OCI-LY7 (cell line): ENCODE results near the gene LHX3. TPM values are rescaled to one million over a fixed set of nuclear protein-coding genes. Genes with fewer than 3 reads are reported as not detected.

Experiments
- BruUV-seq: library from RNA; stranded (reverse); fragments of 400-500 nt; replicated peaks from 2 replicates; lab custom pipeline; 2021; lab: Mats Ljungman, UMichigan
- CTCF ChIA-PET: fragments of 300-600 bp; sonication (Branson Sonifier 250); formaldehyde crosslinking; loops from one replicate; lab custom pipeline; 2022; ENCODE audit warnings: antibody characterized with exemption; ENCODE audit not compliant: unreplicated experiment; lab: Charles Lee
- POLR2A ChIA-PET: fragments of 300-600 bp; sonication (Branson Sonifier 250); formaldehyde crosslinking; loops from one replicate; lab custom pipeline; 2022; ENCODE audit warnings: antibody characterized with exemption; lab: Charles Lee
- DNase-seq: peaks from one replicate; pipeline ENCODE4 v3.0.0-alpha.2; 2015; ENCODE audit warnings: low spot score
- H2AFZ ChIP-seq: fragments of 200-600 bp; sonication (generic), shearing (Covaris generic); 2 replicates; pipeline ENCODE4 v1.6.1; 2014; ENCODE audit warnings: mild to moderate bottlenecking, antibody characterized with exemption, low read length, moderate library complexity
- H3K27ac ChIP-seq: fragments of 200-600 bp; sonication (generic); 2 replicates; pipeline ENCODE4 v1.5.1; 2014; ENCODE audit warnings: mixed run types, low read depth, mild to moderate bottlenecking, moderate library complexity, low read length, inconsistent platforms; ENCODE audit not compliant: poor library complexity, severe bottlenecking
- H3K36me3 ChIP-seq: fragments of 200-600 bp; sonication (generic); 2 replicates; pipeline ENCODE4 v1.6.1; 2014; ENCODE audit warnings: mild to moderate bottlenecking, antibody characterized with exemption, low read length, moderate library complexity, mixed read lengths; ENCODE audit not compliant: insufficient read depth
- H3K4me1 ChIP-seq: fragments of 200-600 bp; sonication (generic); 2 replicates; pipeline ENCODE4 v1.5.1; 2014; ENCODE audit warnings: mild to moderate bottlenecking, low read length; ENCODE audit not compliant: insufficient read depth, poor library complexity, severe bottlenecking
- H3K4me2 ChIP-seq: fragments of 200-600 bp; sonication (generic); 2 replicates; pipeline ENCODE4 v1.6.1; 2014; ENCODE audit warnings: mild to moderate bottlenecking, low read length
- H3K4me3 ChIP-seq: fragments of 200-600 bp; sonication (generic); 2 replicates; pipeline ENCODE4 v1.5.1; 2014; ENCODE audit warnings: mild to moderate bottlenecking, low read depth, low read length; ENCODE audit not compliant: poor library complexity, severe bottlenecking
- H3K79me2 ChIP-seq: fragments of 200-600 bp; sonication (generic); 2 replicates; pipeline ENCODE4 v1.6.1; 2016; ENCODE audit warnings: low read depth, mild to moderate bottlenecking, low read length, moderate library complexity, mixed read lengths; ENCODE audit not compliant: insufficient read depth
- H3K9me2 ChIP-seq: fragments of 200-600 bp; sonication (generic); 2 replicates; pipeline ENCODE4 v1.6.1; 2016; ENCODE audit warnings: mild to moderate bottlenecking, low read length, mixed read lengths; ENCODE audit not compliant: insufficient read depth
- H3K9me3 ChIP-seq: fragments of 200-600 bp; sonication (generic); 2 replicates; pipeline ENCODE4 v1.6.1; 2014; ENCODE audit warnings: mild to moderate bottlenecking, mixed run types, low read length, mixed read lengths
- H4K20me1 ChIP-seq: fragments of 200-600 bp; sonication (generic); 2 replicates; pipeline ENCODE4 v1.6.1; 2014; ENCODE audit warnings: mild to moderate bottlenecking, antibody characterized with exemption, low read length, moderate library complexity, mixed read lengths; ENCODE audit not compliant: insufficient read depth
- EZH2phosphoT487 ChIP-seq: fragments of 200-600 bp; sonication (generic); IDR thresholded peaks from 2 replicates; pipeline ENCODE4 v1.6.1; 2018; ENCODE audit warnings: low read depth, borderline replicate concordance, mild to moderate bottlenecking, mixed run types, antibody characterized with exemption, low read length, moderate library complexity, mixed read lengths
- intact Hi-C: fragments of 100-400 bp; cut with micrococcal nuclease; formaldehyde crosslinking; loops from one replicate; pipeline ENCODE4 v1.10.0; 2022; ENCODE audit not compliant: unreplicated experiment
- total RNA-seq, 2 experiments: library from RNA; depleted of rRNA in 1 of 2; stranded (reverse); fragments of >200 nt in 1 of 2; shearing (Covaris generic) in 1 of 2; gene quantifications; 2 replicates each; pipeline ENCODE4 v1.2.3, GENCODE V29; 2014 to 2022
- TF ChIP-seq, protein P1 (sequence below): fragments of 200-600 bp; sonication (generic); conservative IDR thresholded peaks from 2 replicates; pipeline ENCODE4 v1.5.1; 2014; ENCODE audit warnings: mild to moderate bottlenecking, antibody characterized with exemption, low read length, moderate library complexity, mixed read lengths

The LHX3 gene
- total RNA-seq, 2 experiments from 2014 or later, result 0.15 TPM; not detected in 1

DNA sequence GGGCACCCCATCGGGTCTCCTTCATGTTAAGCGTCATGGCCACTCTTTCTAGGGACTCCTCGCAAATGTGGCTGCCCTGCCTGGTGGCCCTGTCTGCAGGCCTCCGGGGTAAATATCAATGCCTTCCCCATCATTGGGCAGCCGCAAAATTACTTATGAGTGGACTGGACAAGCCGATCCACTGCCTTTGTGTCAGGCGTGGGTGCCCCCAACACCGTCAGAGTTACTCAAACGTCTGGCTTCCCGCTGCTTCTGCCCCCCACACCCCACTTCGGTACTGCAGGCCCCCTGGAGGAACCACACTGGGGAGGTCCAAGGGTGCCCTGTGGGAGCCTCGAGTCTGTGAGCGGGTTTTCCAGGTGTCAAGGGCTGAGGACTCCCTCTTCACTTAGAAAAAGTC, 3.8 kb downstream of the LHX3 start:
- ChIA-PET POLR2A (no interaction called here), CTCF (no interaction called here)
- Histone ChIP-seq H3K79me2 (no peaks in the 10 kb centered on the region), H2AFZ (no peak overlapping the region), H3K27ac (no peak overlapping the region), H3K9me2 (no peaks in the 10 kb centered on the region), H3K9me3 (no peaks in the 10 kb centered on the region), H3K4me2 (no peak overlapping the region), H3K36me3 (peaks cover 7% of the 10 kb centered on the region; the same call in 1 of the 2 replicates), H4K20me1 (peaks cover 4% of the 10 kb centered on the region; the same call in 1 of the 2 replicates), H3K4me3 (no peak overlapping the region), H3K4me1 (peaks cover 13% of the 10 kb centered on the region)
- intact Hi-C loops, result no loop called here
- no TSS peak for BruUV-seq
- no peak for DNase-seq
- TF ChIP-seq EZH2phosphoT487, result no peak

DNA sequence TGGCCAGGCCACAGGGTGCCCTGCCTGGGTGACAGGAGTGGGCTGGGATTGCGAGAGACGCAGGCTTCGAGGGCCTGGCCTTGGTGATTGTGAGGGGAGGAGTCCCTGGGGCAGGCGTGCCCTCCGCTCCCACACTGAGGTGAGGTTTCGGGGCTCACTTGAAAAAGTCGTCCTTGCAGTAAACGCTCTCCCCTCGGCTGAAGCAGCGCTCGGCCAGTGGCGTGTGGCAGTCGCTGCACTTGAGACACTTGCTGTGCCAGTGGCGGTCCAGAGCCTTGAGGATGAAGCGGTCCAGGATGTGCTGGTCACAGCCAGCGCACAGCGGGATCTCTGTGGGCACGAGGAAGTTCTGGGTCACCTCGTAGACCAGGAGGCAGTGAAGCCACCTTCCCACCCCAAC, 4.5 kb downstream of the LHX3 start:
- intact Hi-C loops, result no loop called here
- Histone ChIP-seq H3K4me1 (peaks cover 14% of the 10 kb centered on the region), H3K36me3 (no peaks in the 10 kb centered on the region), H4K20me1 (no peaks in the 10 kb centered on the region), H3K79me2 (no peaks in the 10 kb centered on the region), H3K9me2 (no peaks in the 10 kb centered on the region), H2AFZ (no peak overlapping the region), H3K27ac (no peak overlapping the region), H3K4me3 (no peak overlapping the region), H3K4me2 (no peak overlapping the region), H3K9me3 (no peaks in the 10 kb centered on the region)
- POLR2A ChIA-PET, result no interaction called here
- CTCF ChIA-PET, result no interaction called here
- TF ChIP-seq EZH2phosphoT487, result no peak
- TF ChIP-seq, protein P1, sequence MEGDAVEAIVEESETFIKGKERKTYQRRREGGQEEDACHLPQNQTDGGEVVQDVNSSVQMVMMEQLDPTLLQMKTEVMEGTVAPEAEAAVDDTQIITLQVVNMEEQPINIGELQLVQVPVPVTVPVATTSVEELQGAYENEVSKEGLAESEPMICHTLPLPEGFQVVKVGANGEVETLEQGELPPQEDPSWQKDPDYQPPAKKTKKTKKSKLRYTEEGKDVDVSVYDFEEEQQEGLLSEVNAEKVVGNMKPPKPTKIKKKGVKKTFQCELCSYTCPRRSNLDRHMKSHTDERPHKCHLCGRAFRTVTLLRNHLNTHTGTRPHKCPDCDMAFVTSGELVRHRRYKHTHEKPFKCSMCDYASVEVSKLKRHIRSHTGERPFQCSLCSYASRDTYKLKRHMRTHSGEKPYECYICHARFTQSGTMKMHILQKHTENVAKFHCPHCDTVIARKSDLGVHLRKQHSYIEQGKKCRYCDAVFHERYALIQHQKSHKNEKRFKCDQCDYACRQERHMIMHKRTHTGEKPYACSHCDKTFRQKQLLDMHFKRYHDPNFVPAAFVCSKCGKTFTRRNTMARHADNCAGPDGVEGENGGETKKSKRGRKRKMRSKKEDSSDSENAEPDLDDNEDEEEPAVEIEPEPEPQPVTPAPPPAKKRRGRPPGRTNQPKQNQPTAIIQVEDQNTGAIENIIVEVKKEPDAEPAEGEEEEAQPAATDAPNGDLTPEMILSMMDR, result no peak
- no peak for DNase-seq
- BruUV-seq, result no TSS peak

DNA sequence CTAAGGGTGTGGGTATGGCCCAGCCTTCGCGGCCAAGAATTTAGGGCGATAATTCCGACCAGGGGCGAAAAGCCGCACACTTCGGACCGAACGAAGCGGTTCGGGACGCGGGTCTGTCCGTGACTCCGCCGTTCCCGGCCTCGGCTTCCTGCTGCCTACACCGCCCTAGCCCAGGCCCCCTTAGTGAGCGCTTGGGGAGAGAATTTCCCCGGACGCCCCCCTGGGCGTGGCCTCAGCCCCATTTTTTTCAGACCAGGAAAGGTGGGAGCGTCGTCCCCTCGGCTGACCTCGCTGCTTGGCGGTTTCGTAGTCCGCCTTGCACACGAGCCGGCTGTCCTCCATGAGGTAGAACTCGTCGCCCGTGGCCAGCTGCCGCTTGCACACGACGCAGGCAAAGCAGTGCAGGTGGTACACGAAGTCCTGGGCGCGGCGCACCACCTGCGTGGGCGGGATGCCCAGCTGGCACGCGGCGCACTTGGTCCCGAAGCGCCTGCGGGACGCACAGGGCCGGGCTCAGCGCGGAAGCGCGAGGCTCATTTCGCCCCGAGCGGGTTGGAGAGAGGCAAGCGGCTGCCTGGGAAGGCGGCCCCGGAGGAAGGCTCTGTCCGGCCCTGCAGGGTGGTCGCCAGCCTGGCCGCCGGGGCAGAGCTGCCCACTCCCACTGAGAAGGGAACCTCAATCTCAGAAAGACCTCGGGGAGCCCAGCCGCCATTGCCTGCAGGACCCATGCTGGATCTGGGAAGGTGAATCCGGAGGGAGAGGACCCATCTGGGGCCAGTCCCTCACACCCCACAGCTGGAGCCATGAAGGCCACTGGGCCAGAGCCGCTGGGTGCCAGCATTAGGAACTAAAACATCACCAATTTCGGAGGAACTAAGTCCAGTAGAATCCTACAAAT, 5.3 kb downstream of the LHX3 start:
- Histone ChIP-seq H3K36me3 (no peaks in the 10 kb centered on the region), H3K4me2 (no peak overlapping the region), H3K9me3 (no peaks in the 10 kb centered on the region), H3K79me2 (no peaks in the 10 kb centered on the region), H3K9me2 (no peaks in the 10 kb centered on the region), H4K20me1 (no peaks in the 10 kb centered on the region), H3K4me1 (peaks cover 14% of the 10 kb centered on the region), H3K4me3 (no peak overlapping the region), H2AFZ (no peak overlapping the region), H3K27ac (no peak overlapping the region)
- intact Hi-C loops, result no loop called here
- POLR2A ChIA-PET, result no interaction called here
- CTCF ChIA-PET, result no interaction called here
- TF ChIP-seq EZH2phosphoT487, result no peak
- TF ChIP-seq, protein P1, result no peak
- no peak for DNase-seq
- BruUV-seq, result no TSS peak
